MM.1S (cell line): Measurements from ENCODE around the gene PEAR1.

Experiments
- CTCF ChIP-seq: fragments of 300-600 bp; sonication (generic); IDR thresholded peaks from 2 replicates; pipeline ENCODE4 v1.5.1; 2016; ENCODE audit warnings: antibody characterized with exemption, low read length, mixed read lengths
- EZH2 ChIP-seq: fragments of 300-600 bp; sonication (generic); optimal IDR thresholded peaks from 2 replicates; pipeline ENCODE3; 2017; ENCODE audit warnings: low read depth, mild to moderate bottlenecking, antibody characterized with exemption, low read length, mixed read lengths
- EZH2phosphoT487 ChIP-seq: fragments of 300-600 bp; sonication (generic); IDR thresholded peaks from 2 replicates; pipeline ENCODE4 v1.6.1; 2018; ENCODE audit warnings: antibody characterized with exemption, low read length

GRCh38 chr1:156847591-156848460 lies 45.7 kb upstream of the PEAR1 start:
- TF ChIP-seq CTCF: no peak
- no peak for TF ChIP-seq EZH2
- no peak for TF ChIP-seq EZH2phosphoT487
